Measurements from ENCODE around the gene IGFBP6. TPM values are rescaled to one million over a fixed set of nuclear protein-coding genes. Genes with fewer than 3 reads are reported as not detected.

IGFBP6 gene
- total RNA-seq, 2 donors from 2014 or later, result 7.2 to 14.6 TPM

DNA sequence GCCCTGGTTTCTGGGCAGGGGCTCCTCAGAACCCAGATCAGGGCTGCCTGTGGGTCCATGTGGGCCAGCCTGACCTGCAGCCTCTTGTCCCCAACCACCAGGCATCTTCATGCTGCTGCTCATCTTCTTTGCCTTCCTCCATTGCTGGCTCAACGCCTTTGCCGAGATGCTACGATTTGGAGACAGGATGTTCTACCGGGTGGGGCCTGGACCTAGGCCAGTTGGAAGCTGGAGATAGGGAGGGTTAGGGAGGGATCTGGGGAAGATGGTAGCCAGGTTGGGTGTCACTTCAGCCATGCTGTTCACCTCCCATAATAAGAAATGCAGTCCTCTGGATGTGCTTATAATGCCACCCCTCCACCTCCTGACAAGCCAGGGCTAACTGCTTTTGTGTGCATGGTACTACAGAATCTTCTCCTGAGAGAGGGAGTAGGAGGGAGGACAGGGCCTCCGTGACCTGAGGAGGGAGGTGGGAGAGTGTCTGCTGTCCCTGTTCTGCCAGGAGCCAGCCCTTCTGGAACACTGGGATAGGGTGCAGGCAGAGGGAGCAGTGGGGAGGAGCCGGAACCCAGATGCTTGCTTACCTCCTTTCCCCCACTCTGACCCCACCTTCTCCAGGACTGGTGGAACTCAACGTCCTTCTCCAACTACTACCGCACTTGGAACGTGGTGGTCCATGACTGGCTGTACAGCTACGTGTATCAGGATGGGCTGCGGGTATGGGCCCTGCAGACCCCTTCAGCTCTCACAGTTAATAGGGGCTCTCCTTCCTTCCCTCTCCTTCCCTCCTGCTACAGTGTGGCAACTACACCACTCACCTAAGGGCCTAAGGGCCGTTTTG is 23.4 kb downstream of the IGFBP6 start:
- Histone ChIP-seq H3K36me3 (no peaks in the 10 kb centered on the region), H3K4me3 (no peak overlapping the region), H3K27ac (no peak overlapping the region), H3K9me3 (no peaks in the 10 kb centered on the region), H3K9ac (ENCODE audit: low read depth in 2 of 2, low read length in 2 of 2) (no peak overlapping the region), H3K4me1 (no peaks in the 10 kb centered on the region), H3K27me3 (no peaks in the 10 kb centered on the region)
- DNase-seq, result no peak
- no peak for TF ChIP-seq CTCF (IDR thresholded peaks at IDR 0.05)
- intact Hi-C loops (cut with DNase I), result no loop called here

DNA sequence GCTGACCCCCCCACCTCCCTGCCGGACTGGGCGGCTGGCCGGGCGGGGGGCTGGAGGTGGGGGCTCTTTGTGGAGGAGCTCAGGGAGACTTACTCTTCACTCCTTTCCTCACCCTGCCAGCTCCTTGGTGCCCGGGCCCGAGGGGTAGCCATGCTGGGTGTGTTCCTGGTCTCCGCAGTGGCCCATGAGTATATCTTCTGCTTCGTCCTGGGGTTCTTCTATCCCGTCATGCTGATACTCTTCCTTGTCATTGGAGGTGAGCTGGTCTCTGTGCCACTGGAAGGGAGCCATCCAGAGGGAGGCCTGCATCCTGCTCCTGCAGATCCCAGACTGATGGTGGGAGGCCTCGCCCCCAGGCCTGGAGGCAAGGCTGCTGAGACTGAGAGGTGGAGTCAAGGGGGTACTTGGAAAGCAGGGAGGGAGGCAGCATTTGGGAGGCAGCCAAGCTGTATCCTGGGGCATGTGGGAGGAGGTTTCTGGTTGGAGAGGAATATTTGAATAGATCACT is 25.5 kb downstream of the IGFBP6 start:
- Histone ChIP-seq H3K36me3 (no peaks in the 10 kb centered on the region), H3K9ac (ENCODE audit: low read depth in 2 of 2, low read length in 2 of 2) (no peak overlapping the region), H3K4me1 (no peaks in the 10 kb centered on the region), H3K27ac (no peak overlapping the region), H3K4me3 (no peak overlapping the region), H3K27me3 (no peaks in the 10 kb centered on the region), H3K9me3 (no peaks in the 10 kb centered on the region)
- no peak for DNase-seq
- TF ChIP-seq CTCF (IDR thresholded peaks at IDR 0.05), result no peak
- intact Hi-C loops (cut with DNase I), result no loop called here

- Histone ChIP-seq H3K4me3 (no peak overlapping the region), H3K36me3 (no peaks in the 10 kb centered on the region), H3K9ac (ENCODE audit: low read depth in 2 of 2, low read length in 2 of 2) (no peak overlapping the region), H3K9me3 (no peaks in the 10 kb centered on the region), H3K27ac (no peak overlapping the region), H3K27me3 (no peaks in the 10 kb centered on the region), H3K4me1 (no peaks in the 10 kb centered on the region)
- no peak for TF ChIP-seq CTCF (IDR thresholded peaks at IDR 0.05)
- no peak for DNase-seq
- intact Hi-C loops (cut with DNase I), result no loop called here
Measured at GRCh38 chr12:53123578-53124351, 26.3 kb downstream of the IGFBP6 start.

- TF ChIP-seq CTCF (IDR thresholded peaks at IDR 0.05), result no peak
- H3K9me3 ChIP-seq, result no peaks in the 10 kb centered on the region
- H3K27me3 ChIP-seq, result no peaks in the 10 kb centered on the region
- no peak for DNase-seq
- H3K27ac ChIP-seq, result no peak overlapping the region
- H3K4me3 ChIP-seq, result no peak overlapping the region
- no peak overlapping the region for H3K9ac ChIP-seq (ENCODE audit: low read depth in 2 of 2, low read length in 2 of 2)
- H3K36me3 ChIP-seq, result no peaks in the 10 kb centered on the region
- H3K4me1 ChIP-seq, result no peaks in the 10 kb centered on the region
- intact Hi-C loops (cut with DNase I), result no loop called here
Measured at GRCh38 chr12:53124352-53124723, 26.9 kb downstream of the IGFBP6 start.

DNA sequence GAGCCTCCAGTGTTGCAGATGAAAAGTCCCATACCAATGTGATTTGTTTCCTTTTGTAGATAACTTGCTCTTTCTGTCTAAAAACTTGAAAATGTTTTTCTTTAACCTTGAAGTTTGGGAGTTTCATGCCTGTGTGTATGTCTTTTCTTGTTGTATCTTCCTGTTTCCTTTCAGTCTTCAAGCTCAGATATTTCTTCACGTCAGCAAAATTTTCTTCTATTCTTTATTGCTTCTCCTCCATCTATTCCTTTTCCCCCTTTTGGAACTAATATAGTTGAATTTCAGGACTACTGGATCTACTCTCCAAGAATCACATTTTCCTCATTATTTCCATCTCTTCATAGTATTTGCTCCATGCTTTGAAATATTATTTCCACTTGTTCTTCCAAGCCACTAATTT is 29.7 kb downstream of the IGFBP6 start:
- Histone ChIP-seq H3K27ac (no peak overlapping the region), H3K9me3 (no peaks in the 10 kb centered on the region), H3K9ac (ENCODE audit: low read depth in 2 of 2, low read length in 2 of 2) (no peak overlapping the region), H3K4me1 (no peaks in the 10 kb centered on the region), H3K27me3 (no peaks in the 10 kb centered on the region), H3K36me3 (no peaks in the 10 kb centered on the region), H3K4me3 (no peak overlapping the region)
- intact Hi-C loops (cut with DNase I), result no loop called here
- TF ChIP-seq CTCF (IDR thresholded peaks at IDR 0.05), result no peak
- no peak for DNase-seq
